HG02970 (cell line): ENCODE data around the gene ERGIC1.

ENCODE experiments used
- ATAC-seq: cut with Tn5 transposase; IDR thresholded peaks from one replicate; pipeline ENCODE4 v1.9.1; 2021; ENCODE audit warnings: mild to moderate bottlenecking, moderate library complexity, moderate number of reproducible peaks; ENCODE audit not compliant: unreplicated experiment, low FRiP score

The ERGIC1 gene

DNA sequence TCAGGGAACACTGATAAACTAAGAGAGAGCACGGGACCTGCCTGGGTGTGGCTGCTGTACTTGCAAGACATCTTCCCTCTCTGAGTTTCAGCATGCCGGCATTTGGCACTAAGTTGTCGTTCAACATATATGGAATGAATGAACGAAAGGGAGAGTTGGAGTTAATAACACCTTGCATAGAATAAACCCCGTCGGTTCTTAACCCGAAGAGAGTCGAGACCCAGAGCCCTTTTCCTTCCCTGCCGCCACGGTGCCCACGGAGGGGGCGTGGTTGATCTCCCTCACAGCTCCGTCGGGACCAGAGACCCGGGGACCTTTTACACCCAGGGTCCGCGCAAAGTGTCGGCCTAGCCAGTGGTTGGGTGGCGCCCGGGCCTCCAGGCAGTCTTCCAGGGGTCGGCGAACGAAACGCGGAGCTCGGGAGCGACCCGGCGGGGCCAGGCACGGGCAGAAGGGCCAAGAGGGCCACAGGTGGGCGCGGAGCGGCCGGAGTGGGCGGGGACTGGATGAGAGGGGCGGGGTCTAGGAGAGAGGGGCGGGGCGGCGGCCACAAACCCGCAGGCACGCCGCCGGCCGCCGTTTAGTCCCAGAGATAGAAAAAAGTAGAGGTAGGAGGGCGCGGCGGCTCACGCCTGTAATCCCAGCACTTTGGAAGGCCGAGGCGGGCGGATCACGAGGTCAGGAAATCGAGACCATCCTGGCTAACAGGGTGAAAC lies 124.4 kb downstream of the ERGIC1 start:
- ATAC-seq, result peak; percentile 59

DNA sequence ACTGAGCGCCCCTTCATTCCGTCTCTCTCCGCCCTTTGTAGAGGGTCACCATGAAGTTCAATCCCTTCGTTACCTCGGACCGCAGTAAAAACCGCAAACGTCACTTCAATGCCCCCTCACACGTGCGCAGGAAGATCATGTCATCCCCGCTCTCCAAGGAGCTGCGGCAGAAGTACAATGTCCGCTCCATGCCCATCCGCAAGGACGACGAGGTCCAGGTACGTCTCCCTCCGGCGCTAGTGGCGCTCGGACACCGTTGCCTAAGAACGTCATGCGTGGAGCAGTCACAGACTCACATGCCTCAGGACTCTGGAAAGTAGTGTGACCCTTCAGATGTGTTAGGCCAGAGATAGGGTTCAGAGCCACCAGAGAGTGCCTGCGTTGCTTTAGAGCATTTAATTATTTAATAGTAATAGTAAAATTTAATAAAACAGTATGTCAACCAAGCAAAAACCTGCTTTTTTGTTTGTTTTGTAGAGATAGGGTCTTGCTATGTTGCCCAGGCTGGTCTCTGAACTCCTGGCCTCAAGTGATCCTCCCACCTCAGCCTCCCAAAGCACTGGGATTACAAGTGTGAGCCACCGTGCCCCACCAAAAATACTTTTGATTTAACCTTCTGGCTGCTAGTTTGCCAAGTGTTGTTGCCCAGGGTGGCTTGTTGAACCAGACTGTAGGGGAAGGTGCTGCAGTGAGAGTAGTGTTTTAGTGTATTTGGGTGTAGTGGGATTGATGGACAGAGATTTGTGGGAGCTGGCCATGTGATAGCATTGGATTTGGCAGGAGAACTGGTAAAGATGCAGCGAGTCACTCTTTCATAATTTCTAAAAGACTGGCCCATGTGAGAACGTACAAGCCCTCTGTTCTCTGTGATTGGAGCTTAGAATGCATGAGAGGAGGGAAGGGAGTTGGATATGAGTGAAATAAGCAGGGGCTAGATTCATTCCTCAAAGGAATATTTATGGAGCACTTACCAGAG lies 126.1 kb downstream of the ERGIC1 start:
- ATAC-seq, result peak; percentile 5

DNA sequence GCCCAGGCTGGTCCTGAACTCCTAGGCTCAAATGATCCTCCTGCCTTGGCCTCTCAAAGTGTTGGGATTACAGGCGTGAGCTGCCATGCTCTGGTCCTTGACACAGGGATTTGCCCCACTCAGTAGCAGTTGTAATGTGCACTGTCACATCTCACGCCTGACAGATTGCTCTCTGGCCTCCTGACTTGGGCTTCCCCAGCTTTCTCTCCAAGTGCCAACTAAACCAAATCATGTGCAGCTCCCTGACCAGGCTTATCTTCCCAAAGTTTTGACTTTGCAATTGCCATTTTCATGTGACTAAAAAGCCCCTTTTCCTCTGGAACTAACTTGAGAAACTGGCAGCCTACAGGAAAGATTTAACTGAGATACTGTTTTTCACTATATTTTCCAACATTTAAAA lies 135.9 kb downstream of the ERGIC1 start:
- ATAC-seq, result no peak

GRCh38 chr5:172971482-172971881 lies 137.4 kb downstream of the ERGIC1 start:
- no peak for ATAC-seq

DNA sequence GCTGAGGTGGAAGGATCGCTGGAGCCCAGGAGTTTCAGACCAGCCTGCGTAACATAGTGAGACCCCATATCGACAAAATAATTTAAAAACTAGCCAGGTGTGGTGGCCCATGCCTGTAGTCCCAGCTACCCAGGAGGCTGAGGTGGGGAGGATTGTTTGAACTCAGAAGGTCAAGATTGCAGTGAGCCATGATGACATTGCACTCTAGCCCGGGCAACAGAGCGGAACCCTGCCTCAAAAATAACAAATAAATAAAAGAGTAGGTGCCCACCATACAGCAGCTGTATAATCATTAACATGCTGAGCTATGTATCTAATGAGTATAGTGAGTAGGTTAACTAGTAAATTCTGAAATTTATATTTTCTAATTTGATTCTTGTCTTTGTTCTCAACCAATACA lies 138.5 kb downstream of the ERGIC1 start:
- ATAC-seq, result no peak

GRCh38 chr5:172973127-172973916 lies 139.3 kb downstream of the ERGIC1 start:
- no peak for ATAC-seq

DNA sequence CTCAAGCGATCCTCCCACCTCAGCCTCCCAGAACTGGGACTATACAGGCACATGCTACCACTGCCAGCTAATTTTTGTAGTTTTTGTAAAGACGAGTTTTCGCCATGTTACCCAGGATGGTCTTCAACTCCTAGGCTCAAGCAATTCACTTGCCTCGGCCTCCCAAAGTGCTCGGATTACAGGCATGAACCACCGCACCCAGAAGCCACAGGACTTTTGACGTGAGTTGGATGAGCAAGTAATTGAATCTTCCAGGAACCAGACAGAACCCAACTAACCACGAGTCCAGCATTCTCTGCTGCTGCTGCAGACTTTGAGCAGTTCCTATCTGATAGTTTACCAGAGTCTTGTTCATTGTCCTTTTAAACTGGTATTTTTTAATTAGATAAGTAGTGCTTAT lies 139.9 kb downstream of the ERGIC1 start:
- ATAC-seq, result no peak

- no peak for ATAC-seq
Observed at GRCh38 chr5:172975289-172975688, 141.2 kb downstream of the ERGIC1 start.

DNA sequence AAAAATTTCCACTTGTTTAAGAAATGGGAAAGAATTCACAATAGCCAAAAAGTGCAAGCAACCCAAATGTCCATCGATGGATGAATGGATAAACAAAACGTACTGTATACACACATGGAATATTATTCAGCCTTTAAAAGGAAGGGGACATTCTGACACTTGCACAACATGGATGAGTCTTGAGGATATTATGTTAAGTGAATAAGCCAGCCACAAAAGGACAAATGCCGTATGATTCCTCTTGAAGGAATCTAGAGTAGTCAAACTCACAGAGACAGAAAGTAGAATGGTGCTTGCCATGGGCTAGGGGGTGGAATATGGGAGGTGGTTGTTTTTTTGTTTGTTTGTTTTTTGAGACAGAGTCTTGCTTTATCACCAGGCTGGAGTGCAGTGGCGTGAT lies 145.7 kb downstream of the ERGIC1 start:
- no peak for ATAC-seq

GRCh38 chr5:172981931-172982330 lies 147.9 kb downstream of the ERGIC1 start:
- ATAC-seq, result no peak

DNA sequence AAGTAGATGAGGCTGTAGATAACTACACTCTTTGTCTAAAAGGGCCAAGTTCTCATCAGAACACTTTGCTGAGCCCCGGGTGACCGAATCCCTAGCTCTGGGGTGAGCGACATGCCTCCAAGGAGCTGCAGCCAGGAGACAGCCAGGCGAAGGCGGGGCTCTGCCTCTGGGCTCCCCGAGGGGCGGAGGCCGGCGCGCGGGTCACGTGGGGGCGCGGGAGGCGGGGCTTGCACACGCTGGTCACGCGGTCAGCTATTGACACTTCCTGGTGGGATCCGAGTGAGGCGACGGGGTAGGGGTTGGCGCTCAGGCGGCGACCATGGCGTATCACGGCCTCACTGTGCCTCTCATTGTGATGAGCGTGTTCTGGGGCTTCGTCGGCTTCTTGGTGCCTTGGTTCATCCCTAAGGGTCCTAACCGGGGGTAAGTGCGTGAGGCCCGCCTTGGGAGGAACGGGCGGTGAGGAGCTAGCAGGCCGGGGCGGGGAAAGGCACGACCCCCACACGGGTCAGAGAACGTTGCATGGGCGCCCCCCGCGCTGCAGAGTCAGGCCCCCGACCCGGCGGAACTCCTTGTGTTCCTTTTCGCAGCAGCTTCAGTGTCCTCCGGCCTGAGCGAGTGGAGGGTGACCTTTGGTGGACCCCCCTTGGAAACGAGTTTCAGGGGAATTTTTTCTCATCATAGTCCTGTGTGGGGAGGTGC lies 149.6 kb downstream of the ERGIC1 start, which contains the start of gene ATP6V0E1:
Gene ATP6V0E1 (plus strand): TSS at position 230 of the 702 bp plus-strand sequence. CDS start 90 bp downstream, at position 320.
- ATAC-seq, result peak; percentile 78

GRCh38 chr5:172984244-172984953 lies 150.3 kb downstream of the ERGIC1 start:
- ATAC-seq, result peak; percentile 53

DNA sequence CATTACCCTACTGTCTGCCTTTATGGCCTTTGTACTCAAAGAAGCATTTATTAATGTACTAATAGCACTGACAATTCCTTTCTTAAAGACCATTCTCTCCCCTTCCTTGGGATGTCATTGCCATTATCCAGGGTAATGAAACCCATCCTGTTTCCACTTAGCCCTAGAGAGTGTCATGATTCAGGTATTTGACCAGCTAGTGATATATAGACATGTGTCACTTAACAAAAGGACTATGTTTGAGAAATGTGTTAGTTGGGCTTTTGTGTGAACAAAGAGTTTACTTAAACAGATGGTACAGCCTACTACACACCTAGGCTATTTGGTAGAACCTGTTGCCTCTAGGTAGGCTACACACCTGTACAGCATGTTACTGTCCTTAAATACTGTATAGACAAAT lies 151.5 kb downstream of the ERGIC1 start:
- ATAC-seq, result no peak

DNA sequence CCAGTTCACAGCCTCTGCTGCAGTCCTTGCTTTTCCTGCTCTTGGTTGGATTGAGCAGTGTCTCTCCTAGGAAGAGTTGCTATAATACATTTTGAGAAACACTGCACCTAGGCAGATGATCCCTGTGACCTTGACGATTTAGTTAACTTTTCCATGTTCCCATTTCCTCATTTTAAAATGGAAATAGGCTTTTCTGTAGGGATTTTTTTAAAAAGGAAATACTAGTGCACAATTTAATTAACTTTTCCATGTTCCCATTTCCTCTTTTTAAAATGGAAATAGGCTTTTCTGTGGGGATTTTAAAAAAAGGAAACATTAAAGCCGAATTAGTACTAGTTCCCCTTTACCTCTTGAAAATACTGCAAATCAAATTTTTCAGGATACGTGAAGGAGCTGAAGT lies 154.2 kb downstream of the ERGIC1 start:
- ATAC-seq, result no peak

DNA sequence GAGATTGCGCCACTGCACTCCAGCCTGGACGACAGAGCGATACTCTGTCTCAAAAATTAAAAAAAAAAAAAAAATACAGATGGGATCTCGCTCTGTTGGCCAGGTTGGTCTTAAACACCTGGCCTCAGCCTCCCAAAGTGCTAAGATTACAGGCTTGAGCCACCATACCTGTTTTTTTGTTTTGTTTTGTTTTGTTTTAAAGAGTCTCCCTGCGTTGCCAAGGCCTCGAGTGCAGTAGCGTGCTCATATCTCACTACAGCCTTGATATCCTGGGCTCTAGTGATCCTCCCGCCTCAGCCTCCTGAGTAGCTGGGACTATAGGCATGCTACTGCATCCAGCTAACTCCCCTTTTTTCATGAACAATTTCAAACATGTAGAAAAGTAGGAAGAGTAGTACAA lies 156.7 kb downstream of the ERGIC1 start:
- no peak for ATAC-seq

DNA sequence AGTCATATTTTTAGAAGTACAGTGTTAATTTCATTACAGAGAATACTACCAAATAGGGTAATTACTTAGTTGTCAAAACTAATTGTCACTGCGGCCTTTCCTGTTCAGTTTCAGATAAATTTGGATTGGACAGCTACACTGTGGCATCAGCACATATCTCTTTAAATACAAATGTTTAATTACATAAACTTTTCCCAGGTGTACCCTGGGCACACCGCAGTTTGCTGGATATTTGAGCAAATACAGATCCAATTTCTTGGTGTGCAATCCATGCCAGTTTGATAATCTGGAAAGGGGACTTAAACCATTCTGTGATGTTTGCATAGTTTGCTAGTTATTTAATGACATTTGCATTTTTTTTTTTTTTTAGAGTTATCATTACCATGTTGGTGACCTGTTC lies 160.4 kb downstream of the ERGIC1 start:
- ATAC-seq, result no peak

DNA sequence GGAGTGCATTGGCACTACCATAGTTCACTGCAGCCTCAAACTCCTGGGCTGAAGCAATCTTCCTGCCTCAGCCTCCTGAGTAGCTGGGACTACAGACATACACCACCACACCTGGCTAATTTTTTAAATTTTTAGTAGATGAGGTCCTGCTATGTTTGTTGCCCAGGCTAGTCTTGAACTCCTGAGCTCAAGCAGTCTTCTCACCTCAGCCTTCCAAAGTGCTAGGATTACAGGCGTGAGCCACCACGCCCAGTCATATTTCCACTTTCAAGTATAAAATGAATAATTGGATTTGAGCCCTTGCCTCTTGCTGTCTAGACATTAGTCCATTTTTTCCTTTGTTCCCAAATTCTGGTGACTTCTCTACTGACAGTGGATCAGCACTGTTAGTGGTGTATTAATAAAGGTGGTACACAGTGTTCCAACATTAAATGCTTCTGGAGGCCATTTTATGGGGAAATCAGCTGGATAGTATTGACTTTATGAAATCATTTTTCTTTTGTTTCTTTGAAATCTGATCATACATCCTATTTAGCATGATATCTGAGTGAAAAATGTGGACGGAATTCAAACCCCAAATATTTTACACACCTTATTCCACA lies 165.4 kb downstream of the ERGIC1 start:
- ATAC-seq, result no peak

DNA sequence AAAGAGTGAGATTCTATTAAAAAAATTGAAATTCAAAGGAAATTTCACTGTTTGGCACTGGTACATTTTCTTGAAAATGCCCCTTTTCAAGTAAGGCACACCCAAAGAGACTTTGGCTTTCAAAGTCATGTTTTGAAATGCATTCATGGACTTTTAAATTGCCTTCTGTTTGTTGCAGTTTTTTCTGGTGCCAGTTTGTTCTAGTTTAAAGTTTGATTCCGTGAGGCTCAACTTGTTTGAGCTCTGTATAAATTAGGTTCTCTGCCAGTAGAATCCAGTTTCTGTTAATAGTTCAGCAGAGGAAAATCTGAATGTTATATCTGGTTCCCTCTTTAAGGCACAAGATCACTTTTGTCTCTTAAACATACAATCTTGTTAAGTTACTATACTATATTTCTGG lies 165.9 kb downstream of the ERGIC1 start:
- no peak for ATAC-seq

GRCh38 chr5:173001229-173001841 lies 167.3 kb downstream of the ERGIC1 start:
- ATAC-seq, result peak; percentile 66
